ENCODE results near the gene ZNF789. TPM values are rescaled to one million over a fixed set of nuclear protein-coding genes. Genes with fewer than 3 reads are reported as not detected.

Gene ZNF789
- total RNA-seq, 2 donors from 2014 or later, result 8.0 to 9.8 TPM

- intact Hi-C loops (cut with DNase I), result no loop called here
- DNase-seq (ENCODE audit: low spot score), result no peak
These were observed 16.8 kb upstream of the ZNF789 start for GRCh38 chr7:99455874-99456273.

GRCh38 chr7:99456288-99456687 is 16.4 kb upstream of the ZNF789 start:
- intact Hi-C loops (cut with DNase I), result no loop called here
- DNase-seq (ENCODE audit: low spot score), result no peak

- intact Hi-C loops (cut with DNase I), result no loop called here
- DNase-seq (ENCODE audit: low spot score), result no peak
These were observed 15.5 kb upstream of the ZNF789 start for GRCh38 chr7:99457050-99457649.

DNA sequence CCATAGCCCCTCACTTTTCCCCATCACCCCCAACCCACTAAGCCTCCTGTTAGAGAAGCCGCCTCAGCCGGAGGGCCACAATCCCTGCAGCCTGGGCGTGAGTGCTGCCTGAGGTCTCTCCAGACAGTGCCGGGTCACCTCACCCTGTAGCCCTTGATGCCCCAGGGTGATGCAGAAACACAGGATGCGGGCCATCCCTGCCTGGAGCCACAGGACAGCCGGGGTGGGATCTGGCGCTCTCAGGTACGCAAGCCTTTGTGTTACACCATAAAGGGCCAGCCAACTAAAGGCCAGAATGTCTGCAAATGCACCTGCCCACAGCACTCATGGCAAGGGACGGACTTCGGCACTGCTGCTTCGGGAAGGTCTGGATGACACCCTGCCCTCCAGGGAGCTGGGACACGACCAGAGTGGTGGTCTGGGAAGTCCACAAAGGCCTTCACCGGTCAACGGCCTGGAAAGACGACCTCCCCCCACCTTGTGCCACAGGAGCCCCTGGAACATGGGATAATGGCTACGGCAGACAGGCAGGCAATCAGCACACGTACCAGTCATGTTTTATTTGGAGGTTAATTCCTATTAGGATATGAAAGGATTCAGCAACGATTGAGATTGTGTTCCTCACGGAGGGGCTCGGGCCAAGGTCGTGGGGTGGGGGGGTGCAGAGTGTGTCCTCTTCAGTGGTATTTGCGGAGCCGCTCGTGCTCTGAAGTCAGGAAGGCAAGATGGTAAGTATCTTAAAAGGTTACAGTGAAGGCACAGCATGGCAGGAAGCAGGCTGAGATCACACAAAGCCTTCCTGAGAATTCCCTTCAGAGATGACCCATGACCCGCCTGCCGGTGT is 14.8 kb upstream of the ZNF789 start:
- intact Hi-C loops (cut with DNase I), result no loop called here
- no peak for DNase-seq (ENCODE audit: low spot score)

- DNase-seq (ENCODE audit: low spot score), result no peak
- intact Hi-C loops (cut with DNase I), result no loop called here
These were observed 13.6 kb upstream of the ZNF789 start for GRCh38 chr7:99459087-99459486.

- intact Hi-C loops (cut with DNase I), result no loop called here
- DNase-seq (ENCODE audit: low spot score), result no peak
These were observed 12.0 kb upstream of the ZNF789 start for GRCh38 chr7:99460651-99461050.

DNA sequence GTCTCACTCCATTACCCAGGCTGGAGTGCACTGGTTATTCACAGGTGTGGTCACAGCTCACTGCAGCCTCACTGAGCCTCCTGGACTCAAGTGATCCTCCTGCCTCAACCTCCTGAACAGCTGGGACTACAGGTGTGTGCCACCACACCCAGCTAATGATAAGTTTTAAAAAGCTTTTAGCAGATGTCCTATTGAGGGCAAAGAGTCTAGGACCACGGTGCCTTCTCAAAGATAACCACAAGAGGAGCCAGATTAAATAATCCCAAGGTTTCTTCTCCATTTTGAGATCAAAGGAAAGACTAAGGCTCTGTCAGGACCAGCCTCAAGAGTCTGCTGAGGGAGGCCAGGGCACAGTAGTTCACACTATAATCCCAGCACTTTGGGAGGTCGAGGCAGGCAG is 11.5 kb upstream of the ZNF789 start:
- no peak for DNase-seq (ENCODE audit: low spot score)
- intact Hi-C loops (cut with DNase I), result no loop called here

- no peak for DNase-seq (ENCODE audit: low spot score)
- intact Hi-C loops (cut with DNase I), result no loop called here
These were observed 7.3 kb upstream of the ZNF789 start for GRCh38 chr7:99465421-99465768.

GRCh38 chr7:99468336-99468918 is 4.3 kb upstream of the ZNF789 start:
- peak; percentile 66 for DNase-seq (ENCODE audit: low spot score)
- intact Hi-C loops (cut with DNase I), result no loop called here

DNA sequence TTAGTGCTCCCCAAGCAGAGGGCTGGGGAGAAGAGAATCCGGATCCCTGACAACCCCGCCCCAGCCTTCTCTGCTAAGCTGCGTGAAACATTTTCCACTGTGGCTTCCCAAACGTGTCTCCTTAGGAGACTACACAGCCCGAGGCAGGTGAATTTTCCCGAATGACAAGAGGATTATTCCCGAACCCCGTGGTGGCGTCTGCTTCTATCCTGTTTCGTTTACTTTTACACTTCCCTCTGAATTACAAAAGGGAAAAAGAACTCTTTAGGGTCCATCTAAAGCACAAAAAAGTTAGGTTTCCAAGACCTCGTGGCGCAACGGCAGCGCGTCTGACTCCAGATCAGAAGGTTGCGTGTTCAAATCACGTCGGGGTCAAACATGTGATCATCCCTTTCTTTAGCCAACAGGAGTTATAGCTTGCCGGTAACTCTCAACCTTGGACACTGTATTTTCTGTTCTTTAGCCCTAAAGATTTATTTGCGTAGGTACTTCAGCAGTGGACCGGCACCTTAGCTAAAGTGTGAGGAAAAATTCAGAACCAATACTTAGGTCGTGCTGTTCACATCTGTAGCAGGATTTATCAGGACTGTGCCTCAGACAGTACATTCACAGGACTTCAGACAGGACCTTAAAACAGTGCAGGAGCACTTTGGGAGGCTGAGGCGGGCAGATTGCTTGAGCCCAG is 3.2 kb upstream of the ZNF789 start:
- peak; percentile 65 for DNase-seq (ENCODE audit: low spot score)
- intact Hi-C loops (cut with DNase I), result no loop called here

- intact Hi-C loops (cut with DNase I), result no loop called here
- DNase-seq (ENCODE audit: low spot score), result peak; percentile 16
These were observed 566 bp downstream of the ZNF789 start for GRCh38 chr7:99473315-99473596.

DNA sequence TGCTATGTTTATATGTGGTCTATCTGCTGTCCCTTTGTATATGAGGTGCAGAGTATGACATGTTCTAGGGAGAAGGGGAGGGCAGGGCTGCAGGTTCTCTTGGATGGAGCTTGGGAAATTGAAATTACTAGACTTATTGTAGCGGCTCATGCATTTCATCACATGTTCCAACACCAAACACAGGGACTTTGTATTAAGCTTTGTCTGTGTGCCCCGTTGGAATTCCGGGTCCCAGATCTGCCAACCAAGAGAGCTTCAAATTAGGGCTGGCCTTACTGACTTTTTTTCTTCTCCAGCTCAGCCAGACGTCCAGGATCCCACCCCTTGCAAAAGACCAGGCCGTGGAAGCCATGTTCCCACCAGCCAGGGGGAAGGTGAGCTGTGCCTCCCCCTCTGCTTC is 3.4 kb downstream of the ZNF789 start:
- peak; percentile 11 for DNase-seq (ENCODE audit: low spot score)
- intact Hi-C loops (cut with DNase I), result no loop called here

GRCh38 chr7:99478464-99479440 is 6.1 kb downstream of the ZNF789 start:
- peak; percentile 74 for DNase-seq (ENCODE audit: low spot score)
- intact Hi-C loops (cut with DNase I), result no loop called here

DNA sequence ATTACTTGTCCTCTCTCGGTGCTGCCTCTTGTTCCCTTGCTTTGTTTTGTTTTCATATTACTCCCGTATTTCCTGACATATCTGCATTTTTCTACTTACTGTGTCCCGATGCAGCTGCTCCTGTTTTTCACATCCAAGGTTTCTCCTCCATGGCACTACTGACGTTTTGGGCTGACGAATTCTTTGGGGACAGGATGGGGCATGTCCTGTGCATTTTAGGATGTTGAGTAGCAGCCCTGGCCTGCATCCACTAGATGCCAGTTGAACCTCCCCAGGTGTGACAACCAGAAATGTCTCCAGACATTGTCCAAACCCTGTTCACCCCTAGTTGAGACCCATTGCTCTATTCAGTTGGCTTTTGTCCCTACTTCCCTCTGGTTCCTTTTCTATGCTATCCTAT is 12.4 kb downstream of the ZNF789 start:
- intact Hi-C loops (cut with DNase I), result loop anchor here in 1 of 2 donors (10.0 kb wide), 1 partner anchor 80 kb away; no protein-coding TSS in a partner anchor
- DNase-seq (ENCODE audit: low spot score), result no peak

- DNase-seq (ENCODE audit: low spot score), result no peak
- intact Hi-C loops (cut with DNase I), result loop anchor here in 1 of 2 donors (10.0 kb wide), 1 partner anchor 76 kb away; no protein-coding TSS in a partner anchor
These were observed 16.5 kb downstream of the ZNF789 start for GRCh38 chr7:99489235-99489634.

DNA sequence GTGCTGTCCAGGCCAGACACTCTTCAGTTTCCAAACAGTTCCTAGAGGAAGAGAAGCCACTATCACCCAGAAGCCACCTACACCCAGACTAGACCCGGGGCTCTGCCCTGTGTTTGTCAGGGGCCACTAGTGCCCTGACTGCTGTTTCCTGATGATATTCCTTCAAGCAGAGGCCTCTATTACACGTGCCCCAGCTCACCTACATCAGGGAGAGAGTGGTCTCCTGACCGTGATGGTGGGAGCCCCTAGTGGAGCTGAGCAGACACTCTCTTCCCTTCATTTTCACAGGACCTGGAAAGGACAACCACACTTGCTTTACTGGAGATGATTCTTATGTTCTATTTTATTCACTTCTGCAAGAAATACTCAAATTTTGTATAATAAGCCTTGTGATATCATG is 18.2 kb downstream of the ZNF789 start:
- DNase-seq (ENCODE audit: low spot score), result no peak
- intact Hi-C loops (cut with DNase I), result no loop called here

- intact Hi-C loops (cut with DNase I), result no loop called here
These were observed 21.1 kb downstream of the ZNF789 start for GRCh38 chr7:99493823-99494222.

DNA sequence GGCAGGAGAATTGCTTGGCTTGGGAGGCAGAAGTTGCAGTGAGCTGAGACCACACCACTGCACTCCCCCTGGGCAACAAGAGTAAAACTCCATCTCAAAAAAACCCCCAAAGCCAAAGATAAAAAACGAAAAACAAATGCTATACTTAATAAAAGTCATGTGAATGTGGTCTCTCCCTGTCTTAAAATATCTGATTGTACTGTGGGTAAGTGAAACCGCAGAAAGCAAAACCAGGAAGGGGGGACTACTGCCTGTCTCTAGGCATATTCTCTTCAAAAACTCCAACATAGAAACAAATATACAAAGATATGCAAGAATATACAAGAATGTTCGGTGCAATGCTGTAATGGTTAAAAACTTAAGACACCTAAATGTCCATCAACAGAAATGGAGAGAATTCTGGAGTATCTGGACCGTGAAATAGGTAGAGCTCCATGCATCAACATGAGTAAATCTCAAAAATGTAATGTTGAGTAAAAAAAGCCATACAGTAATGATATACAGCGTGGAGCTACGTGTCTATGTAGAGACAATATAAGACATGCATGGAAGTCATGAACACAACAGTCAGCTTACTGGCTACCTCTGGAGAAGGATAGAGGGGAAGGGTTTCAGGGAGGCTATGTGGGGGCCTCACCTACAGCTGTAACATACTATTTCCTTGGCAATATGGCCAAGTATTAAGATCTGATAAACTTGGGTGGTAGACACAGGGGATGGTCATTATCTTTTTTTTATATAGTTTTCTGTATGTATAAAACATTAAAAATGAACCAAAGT is 25.3 kb downstream of the ZNF789 start:
- intact Hi-C loops (cut with DNase I), result no loop called here
- no peak for DNase-seq (ENCODE audit: low spot score)

More at GRCh38 chr7:99493823-99494222, 21.1 kb downstream of the ZNF789 start:
- DNase-seq (ENCODE audit: low spot score), result no peak
